ENCODE measurements around the gene SLC34A3. TPM values are rescaled to one million over a fixed set of nuclear protein-coding genes. Genes with fewer than 3 reads are reported as not detected.

The SLC34A3 gene
- total and polyA plus RNA-seq, 2 donors (not counting 3 experiments of a cell fraction or from before 2014, with no cell fraction given), result not detected

- no peaks in the 10 kb centered on the region for H3K9me1 ChIP-seq (replicated peaks; ENCODE audit: control insufficient read depth, extremely low read depth, insufficient read depth, low read length)
- H3K27me3 ChIP-seq (ENCODE audit: control insufficient read depth in 2 of 2, insufficient read depth in 2 of 2, low read length in 2 of 2), result no peaks in the 10 kb centered on the region
- H3K79me2 ChIP-seq (ENCODE audit: control insufficient read depth, insufficient read depth, low read length), result peaks cover 25% of the 10 kb centered on the region
- dilution Hi-C loops (cut with MboI; ENCODE audit: extremely low pct_ligation_motif_present, low sequenced_read_pairs), result no loop called here
- peak overlapping the region; percentile 71 for H3K27ac ChIP-seq (ENCODE audit: insufficient read depth, low read depth, low read length)
- peak; percentile 75 for DNase-seq (ENCODE audit: low read depth, low spot score)
- peak overlapping the region; percentile 71 for H3K4me2 ChIP-seq (ENCODE audit: insufficient read depth, low read length)
- H3K9ac ChIP-seq (replicated peaks; ENCODE audit: extremely low read depth, insufficient read depth, low read length), result peak overlapping the region; percentile 62
- H3K9me3 ChIP-seq (replicated peaks; ENCODE audit: control insufficient read depth, insufficient read depth, low read length), result no peaks in the 10 kb centered on the region
- peaks cover 6 to 16% of the 10 kb centered on the region in 2 experiments for H3K36me3 ChIP-seq (ENCODE audit: control insufficient read depth in 2 of 2, extremely low read depth in 1 of 2, insufficient read depth in 2 of 2, low read length in 2 of 2)
- peak overlapping the region; percentile 57 for H2AFZ ChIP-seq (ENCODE audit: low read depth, low read length)
- intact Hi-C loops (cut with micrococcal nuclease), result loop anchor here (1.0 to 2.0 kb wide), 2 partner anchors 15 to 40 kb away; partner anchors contain the start of genes NELFB and TPRN
- POLR2A ChIA-PET, result interaction anchor here (0.5 to 5.0 kb wide), 27 partner anchors 9 to 430 kb away, joined by 3 to 66 read pairs (median 5); partner anchors contain the start of genes ANAPC2, MAN1B1, NELFB and PAXX
- FAIRE-seq, result no peak
- H3K4me1 ChIP-seq (ENCODE audit: control insufficient read depth, extremely low read depth, insufficient read depth, low read length), result peaks cover 13% of the 10 kb centered on the region
- TF ChIP-seq CTCF (IDR thresholded peaks at IDR 0.05; ENCODE audit: extremely low read depth in 1 of 2, insufficient read depth in 1 of 2, low read depth in 1 of 2, low read length in 2 of 2) (peak in 1 of 2 donors; percentile 12), MAX (IDR thresholded peaks at IDR 0.05; ENCODE audit: insufficient read depth, insufficient read length) (no peak), FOS (IDR thresholded peaks at IDR 0.05; ENCODE audit: borderline replicate concordance, insufficient read depth, low read length) (no peak)
- no peaks in the 10 kb centered on the region for H4K20me1 ChIP-seq (replicated peaks; ENCODE audit: control insufficient read depth, extremely low read depth, insufficient read depth, low read length)
- CTCF ChIA-PET, result interaction anchor here (1.0 to 2.1 kb wide), 8 partner anchors 13 to 194 kb away, joined by 3 to 7 read pairs (median 4); partner anchors contain the start of genes DPP7, NELFB, NRARP and RNF224
- H3K4me3 ChIP-seq (replicated peaks in 1 of 3; ENCODE audit: insufficient read depth in 1 of 3, low read depth in 1 of 3, low read length in 3 of 3), result peak overlapping the region; percentile 51 to 76 (median 65)
- BruUV-seq (replicated peaks), result no TSS peak
Observed at GRCh38 chr9:137240318-137240840, 9.7 kb downstream of the SLC34A3 start.
